Ramos (cell line): Measurements from ENCODE around the gene CD99.
"Not testable (repeated sequence)": the region's sequence is repeated elsewhere in the genome, so short reads cannot be mapped to it uniquely, and the experiment has no call there.

Source experiments
- in situ Hi-C: fragments of 300-500 bp; cut with MboI; formaldehyde crosslinking; loops from one replicate; pipeline ENCODE4 v1.14.3; 2022; ENCODE audit warnings: low sequenced_read_pairs; ENCODE audit not compliant: unreplicated experiment

CD99 gene

DNA sequence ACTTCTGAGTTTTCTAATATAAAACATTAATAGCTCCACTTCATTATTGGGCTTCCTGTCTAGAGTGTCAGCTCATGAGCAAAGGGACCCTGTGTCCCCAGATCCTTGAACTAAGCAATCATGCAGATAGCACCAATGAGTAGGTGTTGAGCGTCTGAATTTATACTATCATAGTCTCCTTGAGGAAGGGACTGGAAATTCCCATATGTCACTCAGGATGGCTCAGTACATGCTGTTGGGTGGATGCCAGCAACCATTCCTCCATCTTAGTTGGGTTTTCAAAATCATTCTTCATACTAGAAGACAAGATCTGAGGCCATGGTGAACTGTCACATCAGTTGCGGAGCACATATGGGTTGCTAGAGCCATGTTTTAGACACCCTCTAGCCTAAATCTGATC, 27.7 kb downstream of the CD99 start:
- in situ Hi-C loops, result no loop called here

DNA sequence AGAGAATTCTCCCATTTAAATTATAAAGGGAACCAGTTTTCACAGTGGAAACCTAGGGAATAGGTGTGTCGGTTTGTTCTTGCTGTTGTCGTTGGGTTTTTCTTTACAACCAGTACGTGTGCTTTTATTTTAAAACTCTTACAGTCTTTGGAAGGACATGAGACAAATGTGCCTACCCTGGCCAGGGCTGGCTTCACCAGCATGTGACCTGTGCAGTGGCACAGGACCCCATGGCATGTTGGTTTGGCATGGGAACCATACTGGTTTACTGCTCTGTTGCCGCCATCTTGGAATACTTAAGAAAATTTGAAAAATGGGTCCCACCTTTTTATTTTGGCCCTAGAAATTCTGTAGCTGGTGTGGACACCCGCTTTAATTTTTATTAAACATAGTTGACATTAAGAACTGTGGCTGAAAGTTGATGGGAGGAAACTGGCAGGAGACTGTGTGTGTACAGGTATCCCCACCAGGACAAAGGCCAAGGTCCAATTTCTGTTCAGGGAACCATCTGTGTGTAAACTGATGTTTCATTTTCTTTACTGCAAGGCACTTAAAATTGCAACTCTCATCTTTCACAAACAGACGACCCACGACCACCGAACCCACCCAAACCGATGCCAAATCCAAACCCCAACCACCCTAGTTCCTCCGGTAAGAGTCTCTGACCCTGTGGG, 28.8 kb downstream of the CD99 start:
- in situ Hi-C loops, result no loop called here

DNA sequence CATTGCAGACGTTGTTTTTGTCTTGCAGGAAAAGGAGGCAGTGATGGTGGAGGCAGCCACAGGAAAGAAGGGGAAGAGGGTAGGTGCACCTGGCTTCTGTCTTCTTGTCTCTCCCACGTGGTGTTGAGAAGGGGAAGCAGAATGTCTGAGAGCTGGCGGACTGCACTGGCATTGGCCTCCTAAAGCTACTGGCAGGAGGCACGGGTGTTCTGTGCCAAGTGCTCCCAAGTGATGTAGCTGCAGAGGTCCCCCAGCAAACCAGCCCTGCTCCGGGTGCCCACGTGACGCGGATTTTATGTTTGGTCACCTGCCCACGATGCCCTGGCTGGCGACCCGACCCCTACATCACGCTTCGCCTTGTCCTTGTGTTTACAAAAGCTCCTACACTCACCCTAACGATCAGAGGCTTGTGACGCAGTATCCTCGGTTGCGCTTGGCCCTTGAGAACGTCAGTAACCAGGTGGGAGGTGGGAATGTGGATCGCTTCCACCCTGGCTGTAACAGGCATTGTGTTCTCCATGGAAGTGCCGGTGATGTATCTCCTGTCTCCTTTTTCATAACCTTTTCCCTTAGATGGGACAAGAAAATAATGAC, 32.3 kb downstream of the CD99 start:
- in situ Hi-C loops, result no loop called here

DNA sequence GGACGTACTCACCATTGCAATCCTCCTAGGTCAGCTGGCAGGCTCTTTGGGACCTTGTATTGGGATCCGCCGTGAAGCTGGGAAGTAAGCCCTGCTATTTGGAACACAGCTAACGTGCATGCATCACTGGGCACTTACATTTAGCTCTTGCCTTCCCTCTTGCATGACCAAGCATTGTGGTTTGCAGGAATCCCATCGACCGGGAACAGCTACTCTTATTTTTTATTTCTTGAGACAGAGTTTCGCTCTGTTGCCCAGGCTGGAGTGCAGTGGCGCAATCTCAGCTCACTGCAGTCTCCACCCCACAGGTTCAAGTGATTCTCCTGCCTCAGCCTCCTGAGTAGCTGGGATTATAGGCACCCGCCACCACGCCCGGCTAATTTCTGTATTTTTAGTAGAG, 36.2 kb downstream of the CD99 start:
- in situ Hi-C loops, result not testable (repeated sequence)

DNA sequence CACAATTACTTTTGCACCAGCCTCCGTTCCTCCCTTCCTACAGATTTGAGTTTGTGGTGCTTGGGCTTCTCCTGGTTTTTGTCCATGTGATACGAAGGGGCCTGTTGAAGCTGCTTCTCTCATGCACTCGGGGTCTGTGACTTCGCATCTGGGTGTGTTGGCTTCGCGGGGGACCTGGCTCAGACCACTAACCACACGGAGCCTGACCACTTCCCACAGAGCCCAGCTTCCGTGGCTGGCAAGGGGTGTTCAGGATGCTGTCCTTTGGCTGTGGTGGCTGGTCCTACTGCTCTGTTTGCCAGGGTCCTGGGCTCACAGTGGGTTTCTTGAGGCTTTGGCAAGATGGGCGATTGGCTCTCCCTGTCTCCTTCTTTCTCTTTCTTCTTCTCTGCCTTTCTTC, 41.0 kb downstream of the CD99 start:
- in situ Hi-C loops, result no loop called here

DNA sequence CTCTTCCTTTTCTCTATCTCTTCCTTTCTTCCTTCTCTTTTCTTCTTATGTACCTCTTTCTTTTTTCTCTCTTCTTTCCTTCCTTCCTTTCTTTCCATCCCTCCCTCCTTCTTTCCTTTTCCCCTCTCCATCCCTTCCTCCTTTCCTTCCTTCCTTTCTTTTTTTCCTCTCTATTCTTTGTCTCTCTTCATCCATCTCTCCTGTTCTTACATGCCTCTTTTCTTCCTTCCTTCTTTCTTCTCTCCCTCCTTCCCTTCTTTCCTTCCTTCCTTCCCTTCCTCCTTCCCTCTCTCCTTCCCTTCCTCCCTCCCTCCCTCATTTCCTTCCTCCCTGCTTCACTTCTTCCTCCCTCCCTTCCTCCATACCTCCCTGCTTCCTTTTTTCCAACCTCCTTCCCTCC, 41.6 kb downstream of the CD99 start:
- in situ Hi-C loops, result no loop called here

DNA sequence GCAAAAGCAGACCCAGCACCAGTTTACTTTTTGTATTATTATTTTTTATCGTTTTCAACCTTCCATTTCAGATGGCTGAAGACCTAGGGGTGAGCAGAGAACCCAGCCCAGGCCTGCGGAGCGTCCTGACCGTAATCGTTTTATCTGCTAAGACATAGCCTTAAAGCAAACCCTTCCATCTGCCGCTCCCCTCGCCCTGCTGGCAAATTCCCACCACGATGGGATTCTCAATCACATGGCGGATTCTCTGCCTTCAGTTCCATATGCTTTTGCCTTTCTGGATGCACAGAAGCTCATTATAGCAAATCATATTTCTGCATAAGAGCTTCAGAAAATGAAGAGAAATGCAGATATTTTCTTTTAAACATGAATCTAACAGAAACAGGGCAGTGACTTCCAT, 42.2 kb downstream of the CD99 start:
- in situ Hi-C loops, result no loop called here

DNA sequence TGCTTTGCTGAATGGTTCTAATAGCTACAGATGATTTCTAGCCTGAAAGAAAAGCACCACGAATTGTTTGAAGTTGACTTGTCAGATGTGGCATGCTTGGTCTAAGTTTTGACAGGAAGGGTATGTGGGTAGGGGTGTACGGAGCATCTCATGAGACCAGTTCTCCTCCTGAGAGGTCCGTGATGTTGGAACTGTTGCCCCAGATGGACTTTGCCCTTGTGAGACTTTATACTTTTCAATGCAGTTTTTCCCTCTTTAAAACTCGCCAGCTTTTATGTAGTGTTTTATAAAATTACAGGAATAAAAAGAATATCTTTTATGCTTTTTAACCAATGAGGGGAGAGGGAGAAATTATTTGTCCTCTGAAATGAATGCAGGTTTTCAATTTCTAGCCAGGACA, 44.2 kb downstream of the CD99 start:
- in situ Hi-C loops, result no loop called here

DNA sequence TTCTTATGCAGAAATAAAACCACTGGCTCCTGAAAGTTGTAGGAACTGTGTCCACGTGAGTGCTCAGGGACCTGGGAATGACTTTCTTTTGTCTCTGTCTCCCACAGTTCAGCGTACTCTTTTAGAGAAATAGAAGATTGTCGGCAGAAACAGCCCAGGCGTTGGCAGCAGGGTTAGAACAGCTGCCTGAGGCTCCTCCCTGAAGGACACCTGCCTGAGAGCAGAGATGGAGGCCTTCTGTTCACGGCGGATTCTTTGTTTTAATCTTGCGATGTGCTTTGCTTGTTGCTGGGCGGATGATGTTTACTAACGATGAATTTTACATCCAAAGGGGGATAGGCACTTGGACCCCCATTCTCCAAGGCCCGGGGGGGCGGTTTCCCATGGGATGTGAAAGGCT, 49.6 kb downstream of the CD99 start:
- in situ Hi-C loops, result no loop called here

DNA sequence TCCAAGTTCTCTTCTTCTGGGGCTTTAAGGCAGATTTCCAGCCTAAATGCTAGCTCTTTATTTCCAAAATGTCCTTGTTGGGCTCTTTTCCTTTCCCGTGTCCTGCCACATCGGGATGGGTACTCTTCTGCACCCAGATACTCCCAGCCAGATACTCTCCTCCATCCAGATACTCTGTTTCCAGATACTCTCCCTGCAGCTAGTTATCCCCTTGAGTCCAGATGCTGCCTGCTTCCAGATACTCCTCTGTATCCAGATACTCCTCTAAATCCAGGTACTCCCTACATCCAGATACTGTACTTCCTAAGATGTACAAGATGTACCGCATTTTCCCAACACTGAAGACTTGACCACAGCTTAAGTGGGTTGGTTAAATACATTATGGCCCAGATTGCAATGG, 50.3 kb downstream of the CD99 start:
- in situ Hi-C loops, result no loop called here

DNA sequence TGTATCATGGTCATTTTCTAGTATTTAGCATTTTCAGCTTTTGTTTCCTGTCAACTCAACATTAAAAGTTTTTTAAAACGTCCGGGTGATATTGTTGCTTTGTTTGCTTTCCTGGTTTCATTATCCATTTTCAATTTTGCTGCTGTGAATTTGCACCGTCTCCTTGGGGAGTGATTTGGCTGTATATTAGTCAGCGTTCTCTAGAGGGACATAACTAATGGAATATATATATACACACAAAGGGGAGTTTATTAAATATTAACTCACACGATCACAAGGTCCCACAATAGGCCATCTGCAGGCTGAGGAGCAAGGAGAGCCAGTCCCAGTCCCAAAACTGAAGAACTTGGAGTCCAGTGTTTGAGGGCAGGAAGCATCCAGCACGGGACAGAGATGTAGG, 55.2 kb downstream of the CD99 start:
- in situ Hi-C loops, result not testable (repeated sequence)

DNA sequence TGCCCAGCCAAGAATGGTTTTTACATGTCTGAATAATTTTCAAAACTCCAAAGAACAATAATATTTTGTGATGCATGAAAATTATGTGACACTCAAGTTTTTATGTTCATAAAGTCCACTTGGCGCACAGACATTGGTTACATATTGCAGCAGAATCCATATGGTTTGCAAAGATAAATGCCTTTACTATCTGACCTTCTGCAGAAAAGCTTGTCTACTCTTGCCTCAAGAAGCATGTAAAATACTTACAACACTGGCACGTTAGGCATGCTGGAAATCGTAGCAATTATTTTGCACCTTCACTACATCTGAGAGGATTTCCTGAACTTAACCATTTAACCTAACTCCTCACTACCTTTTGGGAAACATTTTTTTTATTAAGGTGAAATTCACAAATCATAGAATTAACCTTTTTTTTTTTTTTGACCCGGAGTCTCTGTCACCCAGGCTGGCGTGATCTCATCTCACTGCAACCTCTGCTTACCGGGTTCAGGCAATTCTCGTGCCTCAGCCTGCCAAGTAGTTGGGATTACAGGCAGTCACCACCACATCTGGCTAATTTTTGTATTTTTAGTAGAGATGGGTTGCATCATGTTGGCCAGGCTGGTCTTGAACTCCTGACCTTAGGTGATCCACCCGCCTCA, 57.2 kb downstream of the CD99 start:
- in situ Hi-C loops, result no loop called here

DNA sequence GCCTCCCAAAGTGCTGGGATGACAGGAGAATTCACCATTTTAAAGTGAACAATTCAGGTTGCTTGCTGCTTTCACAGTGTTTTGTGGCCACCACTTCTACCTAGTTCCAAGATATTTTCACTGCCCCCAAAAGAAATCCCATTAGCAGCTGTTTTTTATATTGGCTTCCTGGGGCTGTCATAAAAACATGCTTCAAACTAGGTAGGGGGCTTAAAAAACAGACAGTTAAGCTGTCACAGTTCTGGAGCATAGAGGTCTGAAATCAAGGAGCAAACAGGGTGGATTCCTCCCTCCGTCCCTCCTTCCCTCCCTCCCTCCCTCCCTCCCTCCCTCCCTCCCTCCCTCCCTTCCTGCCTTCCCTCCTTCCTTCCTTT, 57.7 kb downstream of the CD99 start:
- in situ Hi-C loops, result no loop called here

DNA sequence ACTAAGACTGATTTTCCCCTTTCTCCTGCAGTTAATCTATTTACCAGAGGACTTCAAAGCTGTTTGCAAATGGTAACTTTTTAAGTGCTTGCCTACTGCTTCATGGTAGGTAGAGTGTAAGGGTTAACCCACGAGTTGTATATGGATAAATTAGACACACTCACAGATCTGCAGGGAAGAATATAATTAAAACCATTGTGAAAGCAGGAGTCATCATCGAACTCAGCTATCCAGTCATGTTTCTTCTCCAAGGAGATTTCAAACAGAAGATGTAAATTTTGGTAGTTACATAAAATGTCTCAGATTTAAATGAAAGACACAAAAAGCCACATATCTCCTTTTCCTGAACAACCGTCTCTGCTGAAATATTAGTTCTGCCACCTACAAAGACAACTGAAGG, 60.2 kb downstream of the CD99 start:
- in situ Hi-C loops, result no loop called here

DNA sequence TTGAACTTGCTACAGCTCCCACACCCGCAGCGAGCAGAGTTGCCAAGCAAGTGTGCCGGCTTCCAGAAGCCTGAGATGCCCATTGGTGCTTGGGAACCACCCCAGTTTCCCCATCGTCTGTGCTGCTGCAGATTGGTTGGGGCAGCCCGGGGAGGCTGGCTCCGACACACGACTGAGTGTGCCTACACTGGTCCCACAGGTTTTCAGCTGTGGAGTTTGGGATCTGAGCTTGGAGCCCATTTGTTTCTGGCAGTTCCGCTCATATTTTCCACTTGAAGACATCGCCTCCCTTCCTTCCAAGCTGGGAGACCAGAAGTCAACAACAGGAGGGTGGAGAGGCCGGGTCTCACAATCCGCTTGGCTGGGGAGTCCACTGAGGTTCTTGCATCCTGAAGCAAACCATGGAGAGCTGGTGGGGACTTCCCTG, 60.8 kb downstream of the CD99 start, which contains the start of gene XG:
Gene XG, plus strand, starts transcription at position 167 of the 427 bp plus-strand sequence. Its CDS starts 235 bp downstream, at position 402.
- in situ Hi-C loops, result not testable (repeated sequence)

DNA sequence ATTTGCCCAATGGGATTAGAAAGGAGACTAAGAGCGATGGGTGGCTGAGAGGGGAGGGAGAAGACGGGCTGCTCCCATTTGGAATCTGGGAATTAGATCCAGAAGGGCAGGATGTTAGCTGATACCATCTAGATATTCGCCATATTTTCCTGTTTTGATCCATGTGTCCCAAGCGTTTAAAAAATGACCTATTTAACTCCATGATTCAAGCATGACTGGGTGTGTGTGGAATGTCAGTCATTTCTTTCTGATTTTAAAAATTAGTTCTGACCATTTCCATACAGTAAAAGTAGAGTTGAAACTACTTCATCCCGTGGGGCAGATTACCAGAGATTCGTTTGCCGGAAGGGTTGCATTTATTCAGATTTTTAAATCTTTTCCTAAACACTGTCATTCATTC, 61.3 kb downstream of the CD99 start:
- in situ Hi-C loops, result not testable (repeated sequence)

DNA sequence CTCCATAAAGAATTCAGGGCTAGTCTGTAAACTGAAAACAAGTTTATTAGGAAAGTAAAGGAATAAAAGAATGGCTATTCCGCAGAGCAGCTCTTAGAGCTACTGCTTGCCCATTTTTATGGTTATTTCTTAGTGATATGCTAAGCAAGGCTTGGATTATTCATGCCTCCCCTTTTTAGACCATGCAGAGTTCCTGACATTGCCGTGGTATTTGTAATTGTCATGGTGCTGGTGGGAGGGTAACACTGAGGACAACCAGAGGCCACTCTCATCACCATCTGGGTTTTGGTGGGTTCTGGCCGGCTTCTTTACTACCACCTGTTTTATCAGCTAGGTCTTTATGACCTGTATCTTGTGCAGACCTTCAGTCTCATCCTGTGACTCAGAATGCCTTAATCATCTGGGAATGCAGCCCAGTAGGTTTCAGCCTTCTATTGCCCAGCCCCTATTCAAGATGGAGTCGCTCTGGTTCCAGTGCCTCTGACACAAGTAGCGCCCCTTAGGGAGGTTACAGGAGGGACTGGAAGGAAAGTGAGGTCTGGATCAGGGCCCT, 64.1 kb downstream of the CD99 start:
- in situ Hi-C loops, result not testable (repeated sequence)

DNA sequence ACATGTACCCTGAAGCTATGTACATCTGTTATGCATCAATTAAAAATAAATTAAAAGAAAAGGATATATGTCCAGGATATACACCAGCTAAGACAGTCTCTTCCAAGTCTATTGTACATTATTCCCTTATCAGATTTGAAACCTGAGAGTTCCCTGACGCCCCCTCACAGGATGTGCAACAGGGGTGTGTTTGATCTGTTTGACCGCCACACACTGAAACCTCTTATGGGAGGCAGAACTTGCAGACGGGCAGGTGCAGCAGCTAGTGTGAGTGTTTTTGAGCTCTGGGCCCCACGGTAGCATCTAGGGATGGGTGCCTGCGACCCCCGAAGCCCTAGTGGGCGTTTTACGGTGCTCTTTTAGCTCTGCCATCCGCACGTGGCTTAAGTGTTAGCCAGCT, 65.5 kb downstream of the CD99 start:
- in situ Hi-C loops, result no loop called here

DNA sequence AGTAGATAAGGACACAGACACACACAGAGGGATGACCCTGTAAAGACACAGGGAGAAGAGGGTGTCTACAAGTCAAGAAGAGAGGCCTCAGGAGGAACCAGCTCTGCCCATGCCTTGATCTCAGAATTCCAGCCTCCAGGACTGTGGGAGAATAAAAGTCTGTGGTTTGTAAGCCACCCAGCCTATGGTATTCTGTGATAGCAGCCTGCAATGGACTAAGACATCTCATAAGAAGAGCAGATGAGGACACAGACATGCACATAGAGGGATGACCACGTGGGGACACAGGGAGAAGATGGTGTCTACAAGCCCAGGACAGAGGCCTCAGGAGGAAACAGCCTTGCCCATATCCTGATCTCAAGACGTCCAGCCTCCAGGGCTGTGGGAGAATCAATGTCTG, 70.2 kb downstream of the CD99 start:
- in situ Hi-C loops, result no loop called here

DNA sequence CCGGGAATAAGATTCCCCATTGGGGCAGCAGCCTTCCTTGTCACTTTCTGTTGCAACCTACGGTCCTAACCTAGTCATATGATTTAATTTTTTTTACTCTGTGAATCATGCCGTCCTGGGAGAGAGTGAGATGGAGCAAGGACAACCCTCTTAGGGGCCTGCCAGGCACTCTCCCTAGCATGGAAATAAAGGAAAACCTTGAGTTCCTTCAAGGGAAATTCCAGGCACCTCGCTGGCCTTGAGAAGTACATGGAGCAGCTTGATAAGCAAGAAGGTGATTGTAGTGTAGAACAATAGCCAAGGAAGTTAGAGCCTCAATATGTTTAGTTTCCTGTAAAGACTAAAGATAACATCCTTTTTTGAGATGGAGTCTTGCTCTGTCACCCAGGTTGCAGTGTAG, 71.6 kb downstream of the CD99 start:
- in situ Hi-C loops, result not testable (repeated sequence)

DNA sequence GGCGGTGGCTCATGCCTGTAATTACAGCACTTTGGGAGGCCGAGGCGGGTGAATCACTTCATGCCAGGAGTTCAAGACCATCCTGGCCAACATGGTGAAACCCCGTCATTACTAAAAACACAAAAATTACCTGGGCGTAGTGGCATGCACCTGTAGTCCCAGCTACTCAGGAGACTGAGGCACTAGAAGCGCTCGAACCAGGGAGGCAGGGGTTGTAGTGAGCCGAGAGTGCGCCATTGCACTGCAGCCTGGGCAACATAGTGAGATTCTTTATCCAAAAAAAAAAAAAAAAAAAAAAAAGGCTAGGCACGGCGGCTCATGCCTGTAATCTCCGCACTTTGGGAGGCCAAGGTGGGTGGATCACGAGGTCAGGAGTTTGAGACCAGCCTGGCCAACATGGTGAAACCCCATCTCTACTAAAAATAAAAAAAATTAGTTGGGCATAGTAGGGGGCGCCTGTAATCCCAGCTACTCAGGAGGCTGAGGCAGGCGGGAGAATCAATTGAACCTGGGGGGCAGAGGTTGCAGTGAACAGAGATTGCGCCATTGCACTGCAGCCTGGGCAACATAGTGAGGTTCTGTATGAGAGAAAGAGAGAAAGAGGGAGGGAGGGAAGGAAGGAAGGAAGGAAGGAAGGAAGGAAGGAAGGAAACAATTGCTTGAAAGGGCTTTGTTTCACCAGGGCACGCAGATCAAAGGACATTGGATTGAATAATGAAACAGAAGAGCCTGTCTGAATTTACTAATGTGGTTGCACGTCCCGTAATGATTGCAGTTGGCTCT, 73.9 kb downstream of the CD99 start:
- in situ Hi-C loops, result not testable (repeated sequence)
